Measurements from ENCODE around the gene MANF.
"Not testable (repeated sequence)": the region's sequence is repeated elsewhere in the genome, so short reads cannot be mapped to it uniquely, and the experiment has no call there.

MANF gene

GRCh38 chr3:51373658-51374421, 11.3 kb upstream of the MANF start:
- DNase-seq = no peak

DNA sequence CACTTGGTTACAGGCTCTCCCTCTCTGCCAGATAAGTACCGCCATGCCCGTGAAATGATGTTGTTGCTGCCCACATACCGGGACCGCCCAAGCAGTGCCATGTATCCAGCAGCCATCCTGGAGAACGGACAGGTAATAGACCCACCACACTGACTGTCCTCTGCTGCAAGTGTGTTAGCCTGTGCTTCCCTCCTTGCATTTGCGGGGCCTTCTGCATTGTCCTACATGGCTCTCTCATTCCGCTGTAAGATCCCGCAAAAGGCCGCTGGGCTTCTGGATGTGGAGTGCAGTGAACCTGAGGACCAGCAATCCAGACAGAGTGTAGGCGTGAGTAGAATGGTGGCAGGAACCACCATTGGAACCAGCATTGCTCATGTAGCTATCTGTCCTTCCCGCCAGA, 10.6 kb upstream of the MANF start:
- DNase-seq = no peak

GRCh38 chr3:51375136-51375535, 10.0 kb upstream of the MANF start:
- no peak for DNase-seq

DNA sequence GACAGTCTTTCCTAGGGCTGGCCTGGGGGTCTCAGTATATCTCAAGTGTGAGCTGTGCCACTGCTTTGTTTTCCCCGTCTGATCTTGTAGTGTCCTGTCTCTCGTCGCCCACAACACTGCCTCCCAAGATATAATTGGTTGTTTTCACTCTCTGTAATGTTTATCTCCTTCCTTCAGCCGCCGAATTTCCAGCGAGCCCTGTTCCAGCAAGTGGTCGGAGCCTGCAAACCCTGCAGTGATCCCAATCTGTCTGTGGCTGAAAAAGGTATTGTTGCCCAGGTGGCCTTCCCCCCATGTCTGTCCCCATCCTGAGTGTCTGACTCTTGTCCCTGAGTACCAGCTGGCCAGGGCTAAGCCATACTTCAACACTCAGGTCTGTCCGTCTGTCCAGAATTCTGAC, 9.5 kb upstream of the MANF start:
- DNase-seq = no peak

DNA sequence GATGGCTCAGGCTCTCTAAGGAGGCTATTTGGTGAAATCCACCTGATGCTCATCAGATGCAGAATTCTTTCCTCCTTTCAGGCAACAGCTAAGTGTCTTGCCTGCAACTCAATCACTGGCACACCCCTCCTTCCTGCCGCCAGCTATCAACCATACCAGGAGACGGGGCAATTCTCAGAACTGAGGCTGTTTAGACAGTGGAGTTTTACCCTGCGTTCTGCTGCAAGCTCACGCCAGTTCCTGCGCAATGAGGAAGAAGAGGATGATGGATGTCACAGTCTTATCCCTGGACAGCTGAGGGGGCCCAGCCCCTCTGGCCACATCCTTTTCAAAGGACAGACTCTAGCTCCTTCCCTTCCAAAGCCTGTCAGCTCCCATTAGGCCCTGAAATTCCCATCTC, 7.0 kb upstream of the MANF start:
- DNase-seq = no peak

DNA sequence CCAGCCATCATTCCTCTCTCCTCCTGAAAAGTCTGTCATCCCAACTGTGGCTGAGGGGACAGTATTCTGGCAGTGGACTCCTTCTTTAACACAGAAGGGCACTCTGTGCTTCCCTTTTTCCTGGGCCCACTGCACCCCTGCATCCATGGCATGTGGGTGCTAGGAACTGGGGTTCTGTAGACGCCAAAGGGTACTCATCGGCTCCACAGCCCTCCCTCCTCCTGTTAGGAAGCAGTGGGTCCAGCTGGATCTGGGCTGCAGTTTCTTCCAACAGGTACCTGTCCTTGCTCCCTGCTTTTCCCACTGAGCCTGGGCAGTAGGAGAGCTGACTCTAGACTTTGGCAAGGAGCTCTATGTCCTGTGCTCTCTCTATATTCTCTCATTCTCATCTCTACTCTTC, 6.4 kb upstream of the MANF start:
- DNase-seq = no peak

- DNase-seq = no peak
These were observed 5.8 kb upstream of the MANF start for GRCh38 chr3:51379301-51379700.

DNA sequence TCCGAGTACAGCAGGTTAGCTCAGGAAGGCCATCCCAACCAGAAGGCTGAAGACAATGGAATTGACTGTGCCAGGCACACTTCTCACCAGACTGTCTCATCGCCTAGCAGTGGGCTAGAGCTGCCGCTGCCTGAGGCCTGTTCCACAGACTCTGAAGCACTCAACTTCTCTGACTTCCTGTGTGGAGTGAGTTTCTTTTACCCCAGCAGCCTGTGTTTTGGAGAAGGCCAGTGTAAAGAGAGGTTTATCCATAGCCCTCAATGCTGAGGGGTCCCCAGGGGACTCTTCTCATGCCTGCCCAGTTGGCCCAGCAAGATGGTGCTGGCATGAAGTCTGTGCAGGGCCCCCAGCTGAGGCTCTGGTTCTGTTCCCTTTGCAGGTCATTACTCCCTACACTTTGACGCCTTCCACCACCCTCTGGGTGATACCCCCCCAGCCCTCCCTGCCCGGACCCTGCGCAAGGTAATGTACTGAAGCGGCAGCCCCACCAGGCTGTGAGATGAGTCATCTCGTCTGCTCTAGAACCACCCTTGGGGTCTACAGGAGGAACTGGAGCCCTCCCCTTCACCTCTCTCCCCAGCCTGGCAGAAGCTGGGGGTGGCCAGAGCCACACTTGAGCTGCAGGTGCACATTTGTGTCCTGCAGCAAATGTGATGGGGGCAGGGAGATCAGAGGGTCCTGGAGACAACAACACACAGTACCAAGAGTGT, 5.2 kb upstream of the MANF start:
- no peak for DNase-seq

GRCh38 chr3:51380601-51381332, 4.3 kb upstream of the MANF start:
- DNase-seq = no peak

DNA sequence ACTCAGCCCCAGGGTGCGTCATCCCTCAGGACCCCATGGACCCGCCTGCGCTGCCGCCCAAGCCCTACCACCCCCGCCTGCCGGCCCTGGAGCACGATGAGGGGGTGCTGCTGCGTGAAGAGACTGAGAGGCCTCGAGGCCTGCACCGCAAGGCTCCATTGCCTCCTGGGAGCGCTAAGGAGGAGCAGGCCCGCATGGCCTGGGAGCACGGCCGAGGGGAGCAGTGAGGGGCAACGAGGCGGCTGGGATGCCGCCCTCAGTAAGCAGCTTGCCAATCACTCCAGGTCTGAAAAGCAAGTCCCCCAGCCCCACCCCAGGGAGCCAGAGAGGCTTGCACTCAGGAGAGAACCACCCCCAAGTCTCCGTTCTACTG, 3.8 kb upstream of the MANF start:
- no peak for DNase-seq

- no peak for DNase-seq
These were observed 2.9 kb upstream of the MANF start for GRCh38 chr3:51382076-51382745.

GRCh38 chr3:51382947-51383578, 2.0 kb upstream of the MANF start:
- no peak for DNase-seq

DNA sequence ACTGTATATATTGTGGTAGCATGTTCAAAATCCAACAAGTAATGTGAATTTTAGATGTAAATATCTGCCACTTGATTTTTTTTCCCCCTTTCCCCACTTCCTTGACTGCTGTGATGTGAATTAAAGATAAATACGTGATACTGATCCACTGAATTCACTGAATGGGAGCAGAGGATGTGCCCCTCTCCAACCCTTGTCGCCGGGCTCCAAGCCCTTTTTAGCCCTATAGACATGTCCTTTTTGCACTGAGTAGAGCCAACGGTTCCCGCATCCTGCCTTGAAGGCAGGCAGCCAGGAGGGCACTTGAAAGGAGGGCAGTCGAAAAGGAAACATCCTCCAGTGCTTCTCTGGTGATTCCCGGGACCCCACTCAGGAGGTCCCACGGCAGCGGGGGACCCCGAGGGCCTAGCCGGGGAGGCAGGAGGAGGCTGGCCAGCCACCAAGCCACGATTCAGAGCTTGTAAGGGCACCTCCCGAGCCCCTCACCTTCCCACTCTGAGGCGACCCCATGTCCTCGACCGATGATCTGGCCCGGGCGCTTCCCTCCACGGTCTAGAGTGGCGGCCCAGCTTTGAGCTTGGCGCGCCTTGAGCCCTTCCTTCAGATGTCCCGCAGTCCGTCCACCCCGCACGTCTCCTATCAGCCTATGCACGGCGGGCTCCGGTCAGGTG, 901 bp upstream of the MANF start:
- no peak for DNase-seq

GRCh38 chr3:51385621-51386091, 565 bp downstream of the MANF start:
- no peak for DNase-seq

GRCh38 chr3:51386159-51386851, 1.2 kb downstream of the MANF start:
- no peak for DNase-seq

DNA sequence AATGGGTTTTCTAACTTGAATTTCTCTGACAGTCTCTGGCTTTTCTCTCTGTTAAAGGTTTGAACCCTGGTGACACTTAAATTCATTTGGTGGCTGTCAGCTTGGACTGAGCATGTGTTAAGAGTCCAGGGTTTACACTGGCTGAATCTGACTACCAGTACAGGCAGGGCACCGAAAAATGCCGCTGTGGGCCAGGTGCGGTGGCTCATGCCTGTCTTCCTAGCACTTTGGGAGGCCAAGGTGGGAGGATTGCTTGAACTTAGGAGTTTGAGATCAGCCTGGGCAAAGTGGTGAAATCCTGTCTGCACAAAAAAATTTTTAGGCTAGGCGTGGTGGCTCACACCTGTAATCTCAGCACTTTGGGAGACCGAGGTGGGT, 1.8 kb downstream of the MANF start:
- DNase-seq = no peak

DNA sequence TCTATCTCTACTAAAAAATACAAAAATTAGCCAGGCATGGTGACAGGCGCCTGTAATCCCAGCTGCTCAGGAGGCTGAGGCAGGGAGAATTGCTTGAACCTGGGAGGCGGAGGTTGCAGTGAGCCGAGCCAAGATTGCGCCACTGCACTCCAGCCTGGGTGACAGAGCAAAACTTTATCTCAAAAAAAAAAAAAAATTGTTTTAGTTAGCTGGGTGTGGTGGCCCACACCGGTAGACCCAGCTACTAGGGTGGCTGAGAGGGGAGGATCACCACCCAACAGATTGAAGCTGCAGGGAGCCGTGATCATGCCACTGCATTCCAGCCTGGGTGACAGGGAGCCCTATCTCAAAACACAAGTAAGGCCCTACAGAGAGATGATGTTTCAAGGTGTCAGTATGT, 2.2 kb downstream of the MANF start:
- DNase-seq = not testable (repeated sequence)

DNA sequence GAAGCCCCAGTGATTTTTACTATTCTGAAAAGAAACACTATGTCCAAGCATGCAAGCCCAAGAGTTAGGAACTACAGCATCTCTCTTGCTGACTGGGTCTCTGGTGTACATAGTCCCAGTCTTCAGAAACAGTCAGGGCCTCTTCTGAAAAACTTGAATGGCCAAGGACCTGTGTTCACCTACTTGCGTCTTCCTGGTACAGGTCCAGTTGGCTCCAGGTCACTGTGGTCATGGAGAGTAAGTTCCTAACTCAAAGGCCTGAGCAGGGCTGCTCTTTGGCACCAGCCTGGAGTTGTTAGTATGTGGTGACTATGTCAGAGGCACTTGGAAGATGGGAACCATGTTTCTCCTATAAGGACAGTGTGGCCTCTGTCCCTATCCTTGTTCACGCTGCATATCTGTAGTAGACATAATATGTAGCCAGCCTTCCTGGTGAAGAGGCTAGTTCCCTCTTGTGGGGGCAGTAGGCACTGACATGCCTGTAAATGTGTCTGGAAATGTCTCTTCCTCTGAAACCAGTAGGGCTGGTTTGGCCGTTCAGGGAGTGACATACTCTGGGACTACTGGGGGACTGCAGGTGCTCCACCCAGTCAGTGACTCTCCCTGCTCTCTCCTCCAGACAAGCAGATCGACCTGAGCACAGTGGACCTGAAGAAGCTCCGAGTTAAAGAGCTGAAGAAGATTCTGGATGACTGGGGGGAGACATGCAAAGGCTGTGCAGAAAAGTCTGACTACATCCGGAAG, 3.4 kb downstream of the MANF start:
- DNase-seq = no peak

GRCh38 chr3:51389423-51390183, 4.5 kb downstream of the MANF start:
- no peak for DNase-seq

All from NCI-H187 treated with DMSO at 0.1 percent for 48 hours (cell line).